ENCODE measurements around the gene RAD18. TPM values are rescaled to one million over a fixed set of nuclear protein-coding genes. Genes with fewer than 3 reads are reported as not detected.

Gene RAD18
- total RNA-seq, 2 donors from 2014 or later, result 3.6 to 4.6 TPM

GRCh38 chr3:8857720-8858367, 105.4 kb downstream of the RAD18 start:
- H3K4me3 ChIP-seq, result no peak overlapping the region
- 93 to 97% methylated on average over 5 to 8 of the region's 8 CpGs for WGBS, 2 donors
- DNase-seq, result no peak
- no peaks in the 10 kb centered on the region for H3K4me1 ChIP-seq
- intact Hi-C loops (cut with DNase I), result no loop called here
- no peak for ATAC-seq
- H3K27ac ChIP-seq, result no peak overlapping the region
- no peaks in the 10 kb centered on the region for H3K36me3 ChIP-seq (replicated peaks in 1 of 2; ENCODE audit: insufficient read depth in 1 of 2, low read depth in 2 of 2)
- H3K9me3 ChIP-seq, result no peaks in the 10 kb centered on the region
- TF ChIP-seq CTCF (IDR thresholded peaks at IDR 0.05) (no peak), POLR2A (IDR thresholded peaks at IDR 0.05) (no peak)
- H3K27me3 ChIP-seq, result no peaks in the 10 kb centered on the region

DNA sequence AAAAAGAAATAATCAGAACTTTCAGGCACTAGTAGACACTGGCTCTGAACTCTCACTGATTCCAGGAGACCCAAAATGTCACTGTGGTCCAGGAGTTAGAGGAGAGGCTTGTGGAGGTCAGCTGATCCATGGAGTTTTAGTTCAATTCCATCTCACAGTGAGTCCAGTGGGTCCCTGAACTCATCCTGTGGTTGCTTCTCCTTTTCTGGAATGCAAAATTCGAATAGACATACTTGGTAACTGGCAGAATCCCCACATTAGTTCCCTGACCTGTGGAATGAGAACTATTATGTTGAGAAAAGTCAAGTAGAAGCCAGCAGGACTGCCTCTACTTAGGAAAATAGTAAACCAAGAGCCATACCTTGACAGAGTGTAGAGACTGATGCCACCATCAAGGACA, 106.6 kb downstream of the RAD18 start:
- TF ChIP-seq CTCF (IDR thresholded peaks at IDR 0.05), result no peak
- no peak for TF ChIP-seq POLR2A (IDR thresholded peaks at IDR 0.05)
- DNase-seq, result no peak
- H3K4me1 ChIP-seq, result no peaks in the 10 kb centered on the region
- no peak for ATAC-seq
- 61 to 67% methylated on average over 1 of the region's 1 CpG for WGBS, 2 donors
- H3K27me3 ChIP-seq, result no peaks in the 10 kb centered on the region
- H3K36me3 ChIP-seq (replicated peaks in 1 of 2; ENCODE audit: insufficient read depth in 1 of 2, low read depth in 2 of 2), result no peaks in the 10 kb centered on the region
- no peak overlapping the region for H3K4me3 ChIP-seq
- no peaks in the 10 kb centered on the region for H3K9me3 ChIP-seq
- H3K27ac ChIP-seq, result no peak overlapping the region
- intact Hi-C loops (cut with DNase I), result no loop called here

DNA sequence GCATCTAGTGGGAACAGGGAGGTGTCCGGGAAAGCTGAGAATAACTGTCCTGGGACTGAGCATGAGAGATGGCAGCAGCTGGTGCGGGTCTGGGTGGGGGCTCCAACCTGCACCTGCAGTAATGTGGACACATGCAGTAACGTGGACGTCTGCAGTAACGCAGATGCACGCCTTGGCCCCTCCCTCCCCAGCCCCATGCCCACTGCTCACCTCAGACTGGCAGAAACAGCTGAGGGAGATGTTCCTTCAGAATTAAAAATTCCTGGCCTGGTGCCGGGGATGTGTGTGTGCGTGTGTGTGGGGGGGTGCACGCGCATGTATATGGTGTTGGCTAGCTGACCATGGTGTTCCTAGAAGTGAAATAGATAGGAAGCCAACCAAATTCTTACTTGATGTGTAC, 107.2 kb downstream of the RAD18 start:
- 93 to 95% methylated on average over 10 of the region's 10 CpGs for WGBS, 2 donors
- intact Hi-C loops (cut with DNase I), result no loop called here
- Histone ChIP-seq H3K36me3 (replicated peaks in 1 of 2; ENCODE audit: insufficient read depth in 1 of 2, low read depth in 2 of 2) (no peaks in the 10 kb centered on the region), H3K4me3 (no peak overlapping the region), H3K4me1 (no peaks in the 10 kb centered on the region), H3K9me3 (no peaks in the 10 kb centered on the region), H3K27ac (no peak overlapping the region), H3K27me3 (no peaks in the 10 kb centered on the region)
- DNase-seq (no peak), ATAC-seq (no peak)
- TF ChIP-seq CTCF (IDR thresholded peaks at IDR 0.05) (no peak), POLR2A (IDR thresholded peaks at IDR 0.05) (no peak)

GRCh38 chr3:8854656-8855055, 108.6 kb downstream of the RAD18 start:
- WGBS, 2 donors, result 87 to 93% methylated on average over 3 to 4 of the region's 4 CpGs
- no peaks in the 10 kb centered on the region for H3K4me1 ChIP-seq
- H3K27me3 ChIP-seq, result no peaks in the 10 kb centered on the region
- no peaks in the 10 kb centered on the region for H3K9me3 ChIP-seq
- DNase-seq, result no peak
- ATAC-seq, result no peak
- H3K27ac ChIP-seq, result no peak overlapping the region
- TF ChIP-seq CTCF (IDR thresholded peaks at IDR 0.05) (no peak), POLR2A (IDR thresholded peaks at IDR 0.05) (no peak)
- intact Hi-C loops (cut with DNase I), result no loop called here
- no peaks in the 10 kb centered on the region for H3K36me3 ChIP-seq (replicated peaks in 1 of 2; ENCODE audit: insufficient read depth in 1 of 2, low read depth in 2 of 2)
- H3K4me3 ChIP-seq, result no peak overlapping the region

- ATAC-seq (no peak), DNase-seq (no peak)
- no peaks in the 10 kb centered on the region for H3K36me3 ChIP-seq (replicated peaks in 1 of 2; ENCODE audit: insufficient read depth in 1 of 2, low read depth in 2 of 2)
- no peaks in the 10 kb centered on the region for H3K4me1 ChIP-seq
- no peak overlapping the region for H3K27ac ChIP-seq
- intact Hi-C loops (cut with DNase I), result no loop called here
- H3K9me3 ChIP-seq, result no peaks in the 10 kb centered on the region
- H3K4me3 ChIP-seq, result no peak overlapping the region
- WGBS, 2 donors, result 84 to 93% methylated on average over 4 to 5 of the region's 5 CpGs
- H3K27me3 ChIP-seq, result no peaks in the 10 kb centered on the region
- no peak for TF ChIP-seq POLR2A (IDR thresholded peaks at IDR 0.05)
- no peak for TF ChIP-seq CTCF (IDR thresholded peaks at IDR 0.05)
Measured at GRCh38 chr3:8853081-8853480, 110.2 kb downstream of the RAD18 start.
